ENCODE measurements around the gene VPS39. TPM values are rescaled to one million over a fixed set of nuclear protein-coding genes. Genes with fewer than 3 reads are reported as not detected.
A peak's percentile ranks its signal among the peaks of the same experiment; 100 is the strongest.
"Not testable (repeated sequence)": the region's sequence is repeated elsewhere in the genome, so short reads cannot be mapped to it uniquely, and the experiment has no call there.

The VPS39 gene
- total RNA-seq, 1 donor from 2014 or later = 88.9 TPM

GRCh38 chr15:42232606-42233005 is 24.5 kb upstream of the VPS39 start:
- no peak for TF ChIP-seq CTCF (IDR thresholded peaks at IDR 0.05; ENCODE audit: unreplicated experiment)
- no peaks in the 10 kb centered on the region for H3K27me3 Mint-ChIP-seq
- H3K9me3 Mint-ChIP-seq (ENCODE audit: low read depth) = no peaks in the 10 kb centered on the region
- DNase-seq (ENCODE audit: low spot score, unreplicated experiment) = no peak
- no peaks in the 10 kb centered on the region for H3K4me1 Mint-ChIP-seq (ENCODE audit: low read depth)
- peaks cover 18% of the 10 kb centered on the region for H3K36me3 Mint-ChIP-seq (ENCODE audit: insufficient read depth)
- no peak overlapping the region for H3K27ac Mint-ChIP-seq
- no peak overlapping the region for H3K4me3 Mint-ChIP-seq (ENCODE audit: low read depth)

- no peaks in the 10 kb centered on the region for H3K9me3 Mint-ChIP-seq (ENCODE audit: low read depth)
- no peak for DNase-seq (ENCODE audit: low spot score, unreplicated experiment)
- TF ChIP-seq CTCF (IDR thresholded peaks at IDR 0.05; ENCODE audit: unreplicated experiment) = no peak
- no peaks in the 10 kb centered on the region for H3K4me1 Mint-ChIP-seq (ENCODE audit: low read depth)
- H3K4me3 Mint-ChIP-seq (ENCODE audit: low read depth) = no peak overlapping the region
- H3K27ac Mint-ChIP-seq = no peak overlapping the region
- peaks cover 17% of the 10 kb centered on the region for H3K36me3 Mint-ChIP-seq (ENCODE audit: insufficient read depth)
- H3K27me3 Mint-ChIP-seq = no peaks in the 10 kb centered on the region
Observed at GRCh38 chr15:42231088-42231487, 23.0 kb upstream of the VPS39 start.

- not testable (repeated sequence) for H3K27ac Mint-ChIP-seq; H3K27me3 Mint-ChIP-seq; H3K9me3 Mint-ChIP-seq (ENCODE audit: low read depth); DNase-seq (ENCODE audit: low spot score, unreplicated experiment); H3K4me3 Mint-ChIP-seq (ENCODE audit: low read depth); H3K4me1 Mint-ChIP-seq (ENCODE audit: low read depth)
- peaks cover 16% of the 10 kb centered on the region for H3K36me3 Mint-ChIP-seq (ENCODE audit: insufficient read depth)
Observed at GRCh38 chr15:42228981-42229380, 20.9 kb upstream of the VPS39 start.

GRCh38 chr15:42228036-42228435 is 19.9 kb upstream of the VPS39 start:
- peaks cover 15% of the 10 kb centered on the region for H3K36me3 Mint-ChIP-seq (ENCODE audit: insufficient read depth)
- TF ChIP-seq CTCF (IDR thresholded peaks at IDR 0.05; ENCODE audit: unreplicated experiment) = no peak
- DNase-seq (ENCODE audit: low spot score, unreplicated experiment) = no peak
- no peaks in the 10 kb centered on the region for H3K4me1 Mint-ChIP-seq (ENCODE audit: low read depth)
- H3K27me3 Mint-ChIP-seq = no peaks in the 10 kb centered on the region
- no peak overlapping the region for H3K4me3 Mint-ChIP-seq (ENCODE audit: low read depth)
- H3K9me3 Mint-ChIP-seq (ENCODE audit: low read depth) = no peaks in the 10 kb centered on the region
- no peak overlapping the region for H3K27ac Mint-ChIP-seq

- DNase-seq (ENCODE audit: low spot score, unreplicated experiment) = no peak
- H3K4me1 Mint-ChIP-seq (ENCODE audit: low read depth) = no peaks in the 10 kb centered on the region
- no peak for TF ChIP-seq CTCF (IDR thresholded peaks at IDR 0.05; ENCODE audit: unreplicated experiment)
- H3K9me3 Mint-ChIP-seq (ENCODE audit: low read depth) = no peaks in the 10 kb centered on the region
- peaks cover 14% of the 10 kb centered on the region for H3K36me3 Mint-ChIP-seq (ENCODE audit: insufficient read depth)
- peak overlapping the region; percentile 71 for H3K27ac Mint-ChIP-seq
- H3K27me3 Mint-ChIP-seq = no peaks in the 10 kb centered on the region
- no peak overlapping the region for H3K4me3 Mint-ChIP-seq (ENCODE audit: low read depth)
Observed at GRCh38 chr15:42226648-42227047, 18.5 kb upstream of the VPS39 start.

GRCh38 chr15:42220216-42220615 is 12.1 kb upstream of the VPS39 start:
- no peak for TF ChIP-seq CTCF (IDR thresholded peaks at IDR 0.05; ENCODE audit: unreplicated experiment)
- Mint-ChIP-seq H3K9me3 (ENCODE audit: low read depth) (no peaks in the 10 kb centered on the region), H3K27ac (no peak overlapping the region), H3K27me3 (no peaks in the 10 kb centered on the region), H3K36me3 (ENCODE audit: insufficient read depth) (peaks cover 24% of the 10 kb centered on the region), H3K4me3 (ENCODE audit: low read depth) (no peak overlapping the region), H3K4me1 (ENCODE audit: low read depth) (no peaks in the 10 kb centered on the region)
- no peak for DNase-seq (ENCODE audit: low spot score, unreplicated experiment)

Data from progenitor cell of endocrine pancreas (in vitro differentiated cells).